Stimulated activated CD8-positive, alpha-beta memory T cell treated with anti-CD3 and anti-CD28 coated beads, Interleukin-12 subunit alpha, Interleukin-12 subunit beta, amount 100 ng/mL, for 1 hour (primary cell): ENCODE measurements around the gene DHCR24.
"Not testable (repeated sequence)": the region's sequence is repeated elsewhere in the genome, so short reads cannot be mapped to it uniquely, and the experiment has no call there.

Source experiments
- DNase-seq: peaks from one replicate; pipeline ENCODE4 v3.0.0-alpha.2; 2020; ENCODE audit warnings: low read depth

DHCR24 gene, protein sequence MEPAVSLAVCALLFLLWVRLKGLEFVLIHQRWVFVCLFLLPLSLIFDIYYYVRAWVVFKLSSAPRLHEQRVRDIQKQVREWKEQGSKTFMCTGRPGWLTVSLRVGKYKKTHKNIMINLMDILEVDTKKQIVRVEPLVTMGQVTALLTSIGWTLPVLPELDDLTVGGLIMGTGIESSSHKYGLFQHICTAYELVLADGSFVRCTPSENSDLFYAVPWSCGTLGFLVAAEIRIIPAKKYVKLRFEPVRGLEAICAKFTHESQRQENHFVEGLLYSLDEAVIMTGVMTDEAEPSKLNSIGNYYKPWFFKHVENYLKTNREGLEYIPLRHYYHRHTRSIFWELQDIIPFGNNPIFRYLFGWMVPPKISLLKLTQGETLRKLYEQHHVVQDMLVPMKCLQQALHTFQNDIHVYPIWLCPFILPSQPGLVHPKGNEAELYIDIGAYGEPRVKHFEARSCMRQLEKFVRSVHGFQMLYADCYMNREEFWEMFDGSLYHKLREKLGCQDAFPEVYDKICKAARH

DNA sequence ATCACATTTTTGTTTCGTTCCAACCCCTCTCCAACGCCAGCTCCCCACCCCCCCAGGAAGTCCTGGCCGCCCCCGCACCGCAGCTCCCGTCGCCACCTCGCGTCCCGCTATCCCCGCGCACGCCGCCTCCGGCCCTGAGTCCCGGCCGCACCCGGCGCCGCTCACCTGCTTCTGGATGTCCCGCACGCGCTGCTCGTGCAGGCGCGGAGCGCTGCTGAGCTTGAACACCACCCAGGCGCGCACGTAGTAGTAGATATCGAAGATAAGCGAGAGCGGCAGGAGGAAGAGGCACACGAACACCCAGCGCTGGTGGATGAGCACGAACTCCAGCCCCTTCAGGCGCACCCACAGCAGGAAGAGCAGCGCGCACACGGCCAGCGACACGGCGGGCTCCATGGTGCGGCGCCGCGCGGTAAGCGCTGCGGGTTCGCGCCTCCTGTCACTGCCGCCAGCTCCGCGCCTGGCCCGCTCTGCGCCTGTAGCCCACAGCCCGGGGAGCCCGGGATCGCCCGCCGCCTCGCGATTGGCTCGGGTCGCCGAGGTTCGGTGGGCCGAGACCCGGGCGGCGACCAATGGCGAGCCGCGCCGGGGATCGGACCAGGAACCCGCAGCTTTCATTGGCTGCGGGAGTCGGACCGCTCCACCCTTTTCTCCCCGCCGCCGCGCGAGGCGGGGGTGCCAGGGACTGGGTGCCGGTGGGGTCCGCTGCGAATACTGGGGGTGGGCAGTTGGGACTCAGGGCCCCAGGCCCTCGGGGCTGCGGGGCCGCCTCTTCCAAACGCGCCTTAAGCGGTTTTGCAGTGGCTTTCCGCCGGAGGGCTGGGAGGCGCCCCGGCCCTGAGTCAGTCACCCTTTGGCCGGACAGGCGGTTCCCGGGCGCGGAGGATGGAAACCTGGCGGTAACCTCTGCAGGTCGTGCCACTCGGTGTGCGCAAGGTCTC, at the start of gene DHCR24:
Gene DHCR24, minus strand, starts transcription at position 472 of the 941 bp plus-strand sequence. Its CDS starts 76 bp downstream, at position 396.
- DNase-seq = peak; percentile 42

DNA sequence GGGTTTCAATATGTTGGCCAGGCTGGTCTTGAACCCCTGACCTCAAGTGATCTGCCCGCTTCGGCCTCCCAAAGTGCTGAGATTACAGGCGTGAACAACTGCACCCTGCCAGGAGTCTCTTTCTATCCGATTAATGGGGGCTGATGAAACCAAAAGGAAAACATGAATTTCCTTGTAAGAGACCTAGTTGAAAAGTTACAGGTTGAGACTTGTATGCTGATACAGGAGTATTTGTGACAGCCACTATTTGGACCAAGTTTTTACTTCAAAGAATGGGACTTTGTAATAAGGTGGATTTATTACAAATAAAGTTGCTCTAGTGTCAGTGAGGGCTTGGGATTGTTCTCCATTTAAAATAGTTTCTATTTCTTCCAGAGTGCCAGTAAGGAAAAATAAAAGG, 49.8 kb upstream of the DHCR24 start:
- no peak for DNase-seq

GRCh38 chr1:54934869-54935268, 47.9 kb upstream of the DHCR24 start:
- no peak for DNase-seq

- not testable (repeated sequence) for DNase-seq
These were observed 47.1 kb upstream of the DHCR24 start for GRCh38 chr1:54934081-54934480.

DNA sequence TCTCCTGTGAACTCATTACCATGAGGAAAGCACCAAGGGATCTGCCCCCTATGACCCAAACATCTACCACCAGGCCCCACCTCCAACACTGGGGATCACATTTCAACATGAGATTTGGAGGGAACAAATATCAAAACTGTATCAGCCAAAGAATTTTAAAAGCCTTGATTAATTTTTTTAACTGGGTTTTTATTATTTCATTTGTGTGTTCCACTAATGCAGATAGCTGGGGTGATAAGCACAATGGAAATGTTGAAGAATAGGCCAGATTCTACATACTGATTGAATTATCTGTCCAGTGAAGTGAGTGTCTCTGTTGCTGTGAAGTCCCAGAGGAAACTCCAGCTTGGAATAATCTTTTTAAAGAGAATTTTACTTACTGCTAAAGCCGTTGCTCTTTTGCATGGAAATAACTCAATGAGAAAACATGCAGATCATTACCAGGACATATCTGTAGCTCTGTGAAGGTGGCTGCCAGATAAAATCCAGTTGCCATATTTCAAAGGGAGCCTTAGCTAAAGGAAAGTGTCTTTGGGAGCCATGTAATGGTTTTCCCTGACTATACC, 44.4 kb upstream of the DHCR24 start:
- DNase-seq = no peak

DNA sequence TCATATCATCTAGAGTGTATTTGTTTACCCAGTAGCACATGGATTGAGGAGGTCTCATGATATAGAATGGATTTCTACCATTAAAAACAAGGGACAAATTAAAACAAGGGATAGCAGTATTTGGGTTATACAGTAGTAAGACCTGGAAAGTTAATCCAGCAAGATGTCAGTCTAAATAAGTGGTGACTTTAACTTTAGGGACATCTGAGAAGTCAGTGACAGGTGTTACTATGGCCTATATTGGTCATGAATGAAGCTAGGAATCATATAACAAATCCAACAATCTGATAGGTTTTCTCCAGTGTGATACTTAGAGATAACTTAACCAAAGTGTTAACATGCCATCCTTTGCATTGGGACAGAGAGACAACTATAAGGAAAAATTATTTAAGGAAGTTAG, 42.7 kb upstream of the DHCR24 start:
- DNase-seq = no peak

GRCh38 chr1:54928327-54928726, 41.3 kb upstream of the DHCR24 start:
- DNase-seq = no peak

- DNase-seq = no peak
These were observed 40.7 kb upstream of the DHCR24 start for GRCh38 chr1:54927472-54928240.

DNA sequence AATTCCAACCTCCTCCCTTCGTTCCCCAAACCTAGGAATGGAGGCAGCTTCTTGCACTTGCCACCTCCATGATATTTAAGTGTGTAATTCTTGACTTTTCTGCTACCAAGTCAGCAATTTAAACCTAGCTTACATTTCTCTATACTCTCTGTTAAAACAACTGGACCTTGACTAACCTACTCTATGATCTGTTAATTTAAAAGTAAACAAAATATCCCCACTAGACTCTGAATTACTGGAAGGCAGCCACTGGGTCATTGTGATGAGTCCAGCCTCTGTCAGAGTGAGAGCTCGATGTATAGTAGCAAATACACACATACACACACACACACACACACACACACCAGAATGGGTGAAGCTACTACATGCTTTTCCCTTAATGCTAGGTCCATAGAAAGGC, 40.0 kb upstream of the DHCR24 start:
- no peak for DNase-seq

GRCh38 chr1:54922921-54923421, 36.0 kb upstream of the DHCR24 start:
- no peak for DNase-seq

- no peak for DNase-seq
These were observed 35.2 kb upstream of the DHCR24 start for GRCh38 chr1:54922040-54922761.

DNA sequence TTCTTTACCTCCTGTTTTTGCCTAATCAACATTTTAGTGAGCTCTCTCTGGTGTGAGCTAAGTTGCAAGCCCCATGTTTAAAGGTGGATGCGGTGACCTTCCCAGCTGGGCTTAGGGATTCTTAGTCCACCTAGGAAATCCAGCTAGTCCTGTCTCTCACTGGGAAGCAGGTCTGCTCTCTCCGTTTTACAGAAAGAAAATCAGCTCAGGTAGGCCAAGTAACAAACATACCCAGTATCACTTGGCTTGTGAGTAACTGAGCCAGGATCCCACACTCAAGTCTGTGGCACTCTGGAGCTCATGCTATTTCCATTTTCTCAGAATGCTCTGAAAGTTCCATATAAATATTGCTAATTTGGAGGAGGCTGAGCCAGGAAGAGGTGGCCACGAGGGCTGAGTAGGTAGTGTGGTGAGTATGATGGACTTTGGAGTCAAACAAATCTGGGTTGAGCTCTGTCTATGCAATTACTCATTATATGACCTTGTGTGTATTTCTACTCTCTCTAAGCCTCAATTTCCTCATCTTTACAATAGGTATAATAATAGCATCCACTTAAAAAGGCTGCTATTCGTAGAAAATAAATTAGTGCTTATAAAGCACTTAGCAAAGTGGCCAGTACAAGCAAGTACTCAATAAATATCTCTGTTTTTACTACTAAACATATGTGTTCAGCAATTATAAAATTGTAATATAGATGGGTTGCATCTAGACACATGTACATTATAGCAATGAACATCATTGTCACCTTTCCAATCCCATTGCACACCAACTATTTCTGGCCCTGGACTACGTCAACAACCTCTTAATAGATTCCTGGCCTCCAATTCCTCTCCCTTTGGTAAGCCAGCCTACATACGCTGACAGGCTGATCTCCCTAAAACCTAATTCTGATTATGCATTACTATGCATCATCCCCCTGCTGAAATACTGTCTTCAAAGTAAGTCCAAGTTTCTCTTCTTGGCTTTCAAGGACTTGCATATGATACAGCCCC, 32.7 kb upstream of the DHCR24 start:
- DNase-seq = no peak

GRCh38 chr1:54911076-54911475, 24.1 kb upstream of the DHCR24 start:
- DNase-seq = not testable (repeated sequence)

DNA sequence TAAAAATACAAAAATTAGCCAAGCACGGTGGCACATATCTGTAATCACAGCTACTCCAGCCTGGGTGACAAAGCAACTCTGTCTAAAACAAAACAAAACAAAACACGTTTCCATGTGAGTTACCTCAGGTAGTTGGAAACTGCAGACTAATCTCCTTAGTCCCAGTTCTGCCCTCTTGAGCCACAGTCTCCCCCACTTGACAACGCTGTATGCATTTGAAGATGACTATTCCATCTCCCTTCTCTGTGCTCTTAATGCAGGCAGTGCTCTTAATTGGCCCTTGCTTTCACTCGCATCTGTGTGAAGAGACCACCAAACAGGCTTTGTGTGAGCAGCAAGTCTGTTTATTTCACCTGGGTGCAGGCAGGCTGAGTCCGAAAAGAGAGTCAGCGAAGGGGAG, 19.6 kb upstream of the DHCR24 start:
- DNase-seq = no peak

- no peak for DNase-seq
These were observed 17.6 kb upstream of the DHCR24 start for GRCh38 chr1:54904476-54905048.

- no peak for DNase-seq
These were observed 7.3 kb upstream of the DHCR24 start for GRCh38 chr1:54894271-54894670.

DNA sequence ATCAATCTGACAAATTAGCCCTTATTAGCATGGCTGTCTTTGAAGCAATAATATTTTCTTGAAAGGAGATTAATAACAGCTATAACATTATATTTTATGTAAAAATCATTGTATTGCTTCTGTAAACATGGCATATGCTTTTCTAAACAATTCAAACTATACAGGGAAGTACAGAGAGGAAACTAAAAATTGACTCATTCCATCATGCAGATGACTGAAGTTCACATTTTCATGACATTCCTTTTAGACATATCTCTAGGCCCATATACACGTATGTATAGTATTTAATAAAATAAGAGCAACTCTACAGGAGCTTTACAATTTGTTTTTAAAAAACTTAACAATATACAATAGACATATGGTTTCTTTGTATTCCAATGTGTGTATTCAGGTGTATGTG, 5.6 kb upstream of the DHCR24 start:
- DNase-seq = no peak

- DNase-seq = no peak
These were observed 2.2 kb upstream of the DHCR24 start for GRCh38 chr1:54889132-54889725.
